Measurements from ENCODE around the gene CMC2. TPM values are rescaled to one million over a fixed set of nuclear protein-coding genes. Genes with fewer than 3 reads are reported as not detected.

The CMC2 gene
- total RNA-seq, 1 experiment from 2014 or later = 64.2 TPM

- Histone ChIP-seq H2BK20ac (ENCODE audit: low read depth, low read length, poor library complexity, severe bottlenecking) (no peak overlapping the region), H4K91ac (ENCODE audit: insufficient read length, low read depth, low read length) (no peak overlapping the region), H3K9me3 (ENCODE audit: control insufficient read depth, low read depth, low read length) (no peaks in the 10 kb centered on the region), H2AFZ (ENCODE audit: low read length) (no peak overlapping the region), H3K79me1 (ENCODE audit: insufficient read depth, low read depth, low read length, poor library complexity, severe bottlenecking) (no peaks in the 10 kb centered on the region), H3K4me2 (ENCODE audit: insufficient read depth, insufficient read length, low read length) (no peak overlapping the region), H3K27me3 (ENCODE audit: insufficient read depth, low read length) (no peaks in the 10 kb centered on the region), H3K27ac (ENCODE audit: insufficient read length, low read depth, low read length) (no peak overlapping the region), H2BK12ac (ENCODE audit: insufficient read length, low read depth, low read length) (no peak overlapping the region), H3K56ac (ENCODE audit: insufficient read length, low read depth, low read length) (no peak overlapping the region), H4K8ac (replicated peaks; ENCODE audit: insufficient read length, low read depth, low read length) (no peak overlapping the region), H2BK5ac (ENCODE audit: insufficient read length, low read length) (no peak overlapping the region), H4K5ac (ENCODE audit: insufficient read length, low read depth, low read length) (no peak overlapping the region), H2BK120ac (ENCODE audit: low read depth, low read length, poor library complexity, severe bottlenecking) (no peak overlapping the region), H3K4me1 (ENCODE audit: insufficient read depth, low read length) (no peaks in the 10 kb centered on the region; the same call in 1 of the 2 replicates), H4K20me1 (ENCODE audit: control insufficient read depth, insufficient read depth, insufficient read length) (no peaks in the 10 kb centered on the region), H3K18ac (ENCODE audit: insufficient read length, low read depth, low read length) (no peak overlapping the region), H3K79me2 (ENCODE audit: insufficient read depth, low read length) (no peaks in the 10 kb centered on the region), H3K14ac (ENCODE audit: insufficient read depth, low read length) (no peak overlapping the region), H2BK15ac (ENCODE audit: low read depth, low read length) (no peak overlapping the region), H3T11ph (ENCODE audit: low read length) (no peak overlapping the region), H3K23ac (ENCODE audit: insufficient read length, low read depth, low read length) (no peak overlapping the region), H3K9ac (ENCODE audit: extremely low read depth, insufficient read length, low read length) (no peak overlapping the region), H3K4ac (ENCODE audit: low read depth, low read length) (no peak overlapping the region), H3K23me2 (ENCODE audit: insufficient read length, low read depth, low read length, poor library complexity, severe bottlenecking) (no peaks in the 10 kb centered on the region), H2AK5ac (ENCODE audit: insufficient read length, low read length) (no peak overlapping the region)
- Mint-ChIP-seq H3K9me3 (peaks cover 0 to 3% of the 10 kb centered on the region in 2 experiments; a peak in 1 of 5 replicates), H3K27ac (no peak overlapping the region), H3K4me3 (no peak overlapping the region), H3K36me3 (ENCODE audit: insufficient read depth in 1 of 3, low read depth in 3 of 3) (no peaks in the 10 kb centered on the region), H3K27me3 (ENCODE audit: low read depth) (peaks cover 18% of the 10 kb centered on the region), H3K4me1 (peaks cover 14 to 15% of the 10 kb centered on the region in 2 experiments)
- WGBS (ENCODE audit: extremely low coverage, insufficient read length, low lambda C conversion rate) = no CpG with 5 or more reads among the region's 7 CpGs
- DNase-seq = no peak
- TF ChIP-seq CTCF (conservative IDR thresholded peaks at IDR 0.05) = no peak
Observed at GRCh38 chr16:80940069-80940856, 66.4 kb downstream of the CMC2 start.
